Fibroblast of upper back skin (primary cell): ENCODE measurements around the gene TMEM263.

ENCODE experiments used
- DNase-seq: peaks from one replicate; pipeline ENCODE4 v3.0.0-alpha.2; 2013

Gene TMEM263

GRCh38 chr12:106953352-106954250 lies 2.1 kb upstream of the TMEM263 start:
- no peak for DNase-seq

DNA sequence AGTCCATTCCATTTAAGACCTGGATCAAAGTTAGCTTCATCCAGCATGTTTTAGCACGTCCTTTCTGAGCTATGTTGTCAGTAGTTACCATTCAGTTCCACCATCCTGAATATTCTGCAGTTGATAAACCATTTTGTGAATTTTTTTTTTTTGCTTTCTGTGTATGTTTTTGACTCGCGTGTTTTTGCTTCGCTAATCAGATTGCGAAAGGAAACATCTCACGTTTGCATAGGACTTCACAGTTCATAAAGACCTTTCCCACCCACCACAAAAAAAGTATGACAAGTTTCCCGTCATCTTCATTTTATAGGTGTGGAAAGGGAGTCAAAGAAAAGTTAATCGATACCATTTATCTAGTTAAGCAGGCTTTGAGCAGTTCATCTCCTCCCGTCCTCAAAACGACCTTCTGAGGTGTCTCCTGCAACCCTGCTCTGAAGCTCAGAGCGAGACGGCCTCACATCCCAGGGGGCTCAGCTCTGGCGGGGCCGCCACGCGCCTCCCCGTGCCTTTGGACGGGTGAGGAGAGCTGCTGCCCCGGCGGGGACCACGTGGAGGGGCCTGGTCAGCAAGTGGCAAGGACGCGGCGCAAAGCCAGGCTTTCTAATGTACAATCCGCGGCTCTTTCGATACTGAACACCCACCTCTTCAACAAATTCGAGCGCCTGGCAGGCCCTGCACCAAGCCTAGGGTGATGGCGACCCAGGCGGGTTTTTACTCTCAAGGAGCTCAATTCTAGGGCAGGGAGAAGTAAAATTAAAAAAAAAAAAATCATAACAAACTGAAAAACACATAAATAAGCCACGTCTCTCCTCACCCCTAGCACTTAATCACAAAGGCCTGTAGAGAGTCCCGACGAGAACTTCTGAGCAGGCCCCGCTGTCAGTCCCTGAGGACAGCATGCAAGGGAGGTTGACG lies 988 bp upstream of the TMEM263 start:
- no peak for DNase-seq

- DNase-seq, result peak; percentile 64
These were observed 406 bp downstream of the TMEM263 start for GRCh38 chr12:106956048-106956578.

DNA sequence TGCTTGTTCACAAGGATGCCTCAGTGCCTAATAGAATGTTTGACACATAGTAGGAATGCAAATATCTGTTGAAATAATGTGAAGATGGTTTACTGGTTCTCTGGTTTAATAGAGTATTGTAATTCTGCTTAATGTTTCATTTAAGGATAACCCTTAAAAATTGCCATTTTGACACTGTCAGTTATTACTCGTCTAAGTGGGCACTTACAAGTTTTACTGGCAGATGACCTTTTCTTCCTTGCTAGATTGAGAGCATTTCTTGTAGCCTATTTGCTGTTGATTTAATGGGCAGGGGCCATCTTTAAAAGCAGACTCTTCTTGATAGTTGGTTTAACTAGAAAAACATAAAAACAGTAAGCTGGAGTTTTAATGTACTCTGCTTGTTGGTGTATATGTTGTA lies 1.9 kb downstream of the TMEM263 start:
- DNase-seq, result no peak

- DNase-seq, result no peak
These were observed 4.7 kb downstream of the TMEM263 start for GRCh38 chr12:106960443-106960842.

DNA sequence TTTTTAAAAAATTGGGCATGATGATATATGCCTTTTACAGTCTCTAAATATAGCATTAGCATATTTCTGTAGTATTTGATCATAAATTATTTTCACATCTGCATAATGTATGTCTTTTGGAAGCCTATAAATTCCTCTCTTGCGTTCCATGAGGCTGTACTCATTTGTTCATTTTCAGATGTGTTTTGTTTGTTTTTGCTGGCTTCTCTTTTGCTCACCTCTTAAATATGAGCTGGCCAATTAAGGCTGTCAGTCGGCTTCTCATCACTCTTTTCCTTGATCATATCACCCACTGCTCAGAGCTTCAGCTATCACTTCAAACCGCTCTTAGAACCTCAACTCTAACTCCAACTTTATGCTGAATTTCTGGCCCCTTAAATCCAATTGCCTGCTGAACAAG lies 6.6 kb downstream of the TMEM263 start:
- peak; percentile 62 for DNase-seq

GRCh38 chr12:106964526-106964925 lies 8.8 kb downstream of the TMEM263 start:
- peak; percentile 64 for DNase-seq

DNA sequence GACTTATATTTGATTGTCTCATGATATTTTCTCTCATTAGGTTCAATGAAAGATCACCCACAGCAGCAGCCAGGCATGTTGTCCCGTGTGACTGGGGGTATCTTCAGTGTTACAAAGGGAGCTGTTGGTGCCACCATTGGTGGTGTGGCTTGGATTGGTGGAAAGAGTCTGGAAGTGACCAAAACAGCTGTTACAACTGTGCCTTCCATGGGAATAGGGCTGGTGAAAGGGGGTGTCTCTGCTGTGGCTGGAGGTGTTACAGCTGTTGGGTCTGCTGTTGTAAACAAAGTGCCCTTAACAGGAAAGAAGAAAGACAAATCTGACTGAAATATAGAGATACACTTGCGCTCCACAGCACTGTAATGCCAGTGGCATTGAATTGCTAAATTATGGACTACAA lies 15.4 kb downstream of the TMEM263 start:
- DNase-seq, result no peak

DNA sequence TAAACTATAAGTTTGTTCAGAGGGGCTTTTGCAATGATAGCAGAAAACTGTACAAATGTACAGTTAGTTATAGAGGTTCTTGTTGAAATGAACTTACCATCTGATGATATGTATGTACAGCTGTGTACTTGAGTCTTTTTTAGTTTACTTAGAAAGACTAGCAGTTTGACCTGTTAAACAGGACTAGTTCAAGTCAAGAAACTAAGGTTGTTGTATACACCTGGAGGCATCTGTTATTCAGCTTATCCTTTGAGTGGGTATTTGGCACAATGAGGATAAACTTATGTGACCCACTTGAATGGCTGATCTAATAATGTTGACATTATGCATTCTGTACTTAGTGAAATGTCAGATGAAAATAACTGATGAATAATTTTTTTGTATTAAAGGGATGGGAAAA lies 17.8 kb downstream of the TMEM263 start:
- DNase-seq, result no peak

DNA sequence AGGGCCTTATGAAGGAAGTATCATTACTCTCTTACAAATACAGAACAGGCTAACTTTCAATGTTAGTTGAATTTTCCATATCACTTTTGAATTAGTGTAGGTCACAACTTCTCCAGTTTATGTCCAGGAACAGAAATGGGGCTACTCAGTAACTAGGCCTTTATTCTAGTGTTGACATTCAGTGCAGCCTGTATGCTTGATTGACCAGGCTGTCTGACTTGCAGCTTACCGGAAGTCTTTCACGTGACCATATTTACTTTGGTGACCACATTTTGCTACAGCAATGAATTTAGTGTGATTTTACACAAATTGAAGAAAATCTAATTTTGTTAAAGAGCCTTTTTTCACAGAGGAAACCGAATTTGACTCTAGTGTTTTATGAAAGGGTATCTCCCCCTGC lies 18.8 kb downstream of the TMEM263 start:
- DNase-seq, result no peak

DNA sequence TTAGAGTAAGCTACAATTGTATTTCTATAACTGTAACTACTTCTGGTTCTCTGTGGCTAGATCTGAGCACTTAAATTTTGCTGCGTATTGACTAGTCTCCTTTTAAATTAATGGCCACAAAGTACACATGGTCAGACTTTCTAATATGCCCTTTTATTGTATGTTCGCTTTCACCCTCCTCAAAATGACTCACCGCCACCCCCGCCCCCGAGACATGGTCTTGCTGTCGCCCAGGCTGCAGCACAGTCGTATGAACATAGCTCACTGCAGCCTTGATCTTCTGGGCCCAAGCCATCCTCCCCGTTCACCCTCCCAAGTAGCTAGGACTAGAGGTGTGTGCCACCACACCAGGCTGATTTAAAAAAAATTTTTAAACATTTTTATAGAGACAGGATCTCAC lies 19.4 kb downstream of the TMEM263 start:
- no peak for DNase-seq

DNA sequence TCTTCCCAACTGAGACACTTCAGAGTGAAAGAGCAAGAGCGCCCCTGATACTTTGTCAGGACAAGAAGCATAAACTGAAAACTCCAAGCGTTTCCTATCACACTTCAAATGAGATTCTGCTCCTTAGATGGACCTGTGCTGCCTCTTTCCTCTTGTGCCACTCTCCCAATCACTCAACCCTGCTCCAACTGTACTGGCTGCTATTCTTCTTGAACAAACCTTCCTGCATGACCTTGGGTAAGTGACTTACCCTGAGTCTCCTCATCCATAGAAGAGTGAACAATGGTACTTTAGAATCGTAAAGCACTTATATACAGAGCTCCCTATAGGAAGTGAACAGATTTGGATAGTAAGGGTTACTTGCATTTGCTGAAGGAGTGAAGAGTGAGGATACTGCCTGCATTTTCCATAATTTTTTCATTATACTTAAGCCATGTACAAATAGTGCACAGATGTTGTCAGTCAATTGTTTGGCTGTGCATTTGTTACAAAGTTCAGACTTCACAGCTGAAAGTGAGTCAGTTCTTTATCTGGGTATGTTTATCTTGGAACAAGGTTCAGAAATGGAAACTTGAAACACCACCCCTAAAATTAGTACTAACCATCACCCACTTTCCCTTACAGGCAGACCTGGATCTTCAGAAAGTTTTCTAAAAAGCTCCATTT lies 20.4 kb downstream of the TMEM263 start:
- peak; percentile 48 for DNase-seq

DNA sequence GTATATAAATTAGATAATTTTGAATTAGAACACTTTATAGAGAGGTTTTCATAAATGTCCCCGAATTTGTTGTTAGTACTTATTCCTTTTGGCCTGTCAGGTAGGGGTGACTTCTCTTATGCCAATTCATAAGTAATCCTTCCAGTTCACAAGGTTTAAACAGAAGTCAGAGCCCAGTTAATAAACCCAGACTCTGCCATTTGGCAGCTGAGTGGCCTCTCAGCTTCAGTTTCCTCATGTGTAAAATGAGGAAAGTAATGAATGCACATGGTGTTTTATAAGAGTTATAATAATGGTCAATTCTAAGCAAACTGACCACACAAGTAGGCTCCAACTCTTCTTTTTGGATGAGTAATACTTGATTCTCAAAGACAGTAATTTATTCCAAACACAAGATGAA lies 21.0 kb downstream of the TMEM263 start:
- no peak for DNase-seq

GRCh38 chr12:106978035-106978800 lies 22.5 kb downstream of the TMEM263 start:
- peak; percentile 50 for DNase-seq

DNA sequence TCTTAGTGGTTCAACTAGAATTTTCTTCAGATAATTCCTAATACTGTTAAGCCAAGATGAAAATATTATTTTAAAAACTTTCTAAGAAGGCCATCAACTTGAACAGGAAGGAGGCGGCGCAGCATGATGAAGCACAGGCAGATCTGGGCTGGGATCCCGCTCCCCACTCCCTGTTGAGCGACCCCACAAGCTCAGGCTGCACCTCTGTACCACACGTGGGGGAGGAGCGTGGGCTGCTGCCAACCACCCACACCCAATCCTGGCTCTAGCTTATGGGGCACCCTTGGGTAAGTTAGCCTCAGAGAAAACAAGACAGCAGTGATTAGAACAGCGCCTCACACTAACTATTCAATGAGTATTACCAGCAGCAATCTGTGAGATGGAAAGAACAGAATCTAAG lies 25.2 kb downstream of the TMEM263 start:
- no peak for DNase-seq

- peak; percentile 49 for DNase-seq
These were observed 26.1 kb downstream of the TMEM263 start for GRCh38 chr12:106981788-106982187.

DNA sequence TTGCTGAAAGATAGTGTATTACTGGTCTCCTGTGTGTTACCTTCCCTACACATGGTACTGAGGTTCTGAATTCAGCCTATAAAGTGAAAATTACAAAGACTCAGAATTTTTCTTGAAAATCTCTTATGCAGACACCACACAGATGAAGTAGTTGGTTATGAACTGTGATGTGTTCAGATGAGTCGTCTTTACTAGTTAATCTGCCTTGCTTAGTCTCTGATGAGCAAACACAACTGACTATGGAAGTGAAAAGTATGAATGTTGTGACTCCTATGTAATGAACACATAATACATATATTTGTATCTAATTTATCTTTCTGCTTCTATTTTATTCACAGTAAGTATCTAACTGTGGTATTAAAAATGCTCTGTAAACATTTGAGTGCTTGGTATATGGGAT lies 26.5 kb downstream of the TMEM263 start:
- no peak for DNase-seq

GRCh38 chr12:106984588-106985137 lies 29.0 kb downstream of the TMEM263 start:
- DNase-seq, result no peak

GRCh38 chr12:106985479-106985878 lies 29.8 kb downstream of the TMEM263 start:
- DNase-seq, result no peak

DNA sequence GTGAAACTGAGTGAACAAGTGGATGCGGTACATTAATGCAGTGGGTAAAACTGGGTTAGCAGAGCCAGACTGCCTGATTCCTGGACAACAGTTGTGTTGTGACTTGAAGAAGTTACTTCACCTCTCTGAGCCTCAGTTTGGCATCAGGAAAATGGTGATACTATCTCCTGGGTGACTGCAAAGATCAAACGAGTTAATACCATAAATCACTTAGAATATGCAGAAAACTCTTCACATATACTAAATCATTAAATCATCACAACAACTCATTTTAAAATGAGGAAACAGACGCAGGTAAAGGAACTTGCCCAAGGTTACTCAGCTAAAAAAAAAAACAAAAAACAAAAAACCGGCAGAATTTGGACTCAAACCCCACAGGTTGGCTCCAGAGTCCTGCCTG lies 30.4 kb downstream of the TMEM263 start:
- no peak for DNase-seq

GRCh38 chr12:106986625-106987389 lies 31.1 kb downstream of the TMEM263 start, which contains the start of gene MTERF2:
Gene MTERF2 (minus strand): TSS chr12:106987146. CDS start chr12:106978714, 8,432 bp downstream.
- peak; percentile 95 for DNase-seq
